ENCODE data around the gene ADAMTS12.

- TF ChIP-seq TAF1 (IDR thresholded peaks at IDR 0.05; ENCODE audit: borderline replicate concordance, low read depth, low read length) (no peak), CTCF (IDR thresholded peaks at IDR 0.05) (no peak), USF1 (IDR thresholded peaks at IDR 0.05; ENCODE audit: borderline replicate concordance, low read depth) (no peak), EZH2phosphoT487 (IDR thresholded peaks at IDR 0.05; ENCODE audit: borderline replicate concordance, low read depth) (no peak), EP300 (IDR thresholded peaks at IDR 0.05; ENCODE audit: borderline replicate concordance in 1 of 2, low read depth in 1 of 2, low read length in 1 of 2) (no peak), RXRA (IDR thresholded peaks at IDR 0.05; ENCODE audit: borderline replicate concordance, low read depth) (no peak), POLR2AphosphoS5 (IDR thresholded peaks at IDR 0.05; ENCODE audit: low read depth, low read length) (no peak), NFIC (IDR thresholded peaks at IDR 0.05; ENCODE audit: borderline replicate concordance) (no peak), CHD2 (IDR thresholded peaks at IDR 0.05; ENCODE audit: low read length, partially characterized antibody) (no peak)
Measured at GRCh38 chr5:33769968-33770367, 121.8 kb downstream of the ADAMTS12 start.

All from SK-N-SH (cell line).